Epithelial cell of proximal tubule (primary cell): ENCODE measurements around the gene AK5. TPM values are rescaled to one million over a fixed set of nuclear protein-coding genes. Genes with fewer than 3 reads are reported as not detected.

Source experiments
- DNase-seq: peaks from one replicate; pipeline ENCODE4 v3.0.0-alpha.2; 2011; ENCODE audit warnings: low read depth
- H3K4me3 ChIP-seq: 2 replicates; pipeline ENCODE4 v1.5.1; 2011; ENCODE audit warnings: low read depth, mild to moderate bottlenecking, low read length
- total RNA-seq: library from RNA; depleted of rRNA; stranded (reverse); fragments of >200 nt; gene quantifications from 2 replicates; pipeline ENCODE4 v1.2.3, GENCODE V29; 2015
- TF ChIP-seq, protein P1 (sequence below): conservative IDR thresholded peaks from 2 replicates; pipeline ENCODE4 v1.5.1; 2012; ENCODE audit warnings: low read depth, mild to moderate bottlenecking, low read length

The AK5 gene
- total RNA-seq, 1 donor from 2014 or later: 25.0 TPM

GRCh38 chr1:77392486-77392885, 110.7 kb downstream of the AK5 start:
- no peak for DNase-seq
- TF ChIP-seq, protein P1, sequence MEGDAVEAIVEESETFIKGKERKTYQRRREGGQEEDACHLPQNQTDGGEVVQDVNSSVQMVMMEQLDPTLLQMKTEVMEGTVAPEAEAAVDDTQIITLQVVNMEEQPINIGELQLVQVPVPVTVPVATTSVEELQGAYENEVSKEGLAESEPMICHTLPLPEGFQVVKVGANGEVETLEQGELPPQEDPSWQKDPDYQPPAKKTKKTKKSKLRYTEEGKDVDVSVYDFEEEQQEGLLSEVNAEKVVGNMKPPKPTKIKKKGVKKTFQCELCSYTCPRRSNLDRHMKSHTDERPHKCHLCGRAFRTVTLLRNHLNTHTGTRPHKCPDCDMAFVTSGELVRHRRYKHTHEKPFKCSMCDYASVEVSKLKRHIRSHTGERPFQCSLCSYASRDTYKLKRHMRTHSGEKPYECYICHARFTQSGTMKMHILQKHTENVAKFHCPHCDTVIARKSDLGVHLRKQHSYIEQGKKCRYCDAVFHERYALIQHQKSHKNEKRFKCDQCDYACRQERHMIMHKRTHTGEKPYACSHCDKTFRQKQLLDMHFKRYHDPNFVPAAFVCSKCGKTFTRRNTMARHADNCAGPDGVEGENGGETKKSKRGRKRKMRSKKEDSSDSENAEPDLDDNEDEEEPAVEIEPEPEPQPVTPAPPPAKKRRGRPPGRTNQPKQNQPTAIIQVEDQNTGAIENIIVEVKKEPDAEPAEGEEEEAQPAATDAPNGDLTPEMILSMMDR: no peak
- no peak overlapping the region for H3K4me3 ChIP-seq

DNA sequence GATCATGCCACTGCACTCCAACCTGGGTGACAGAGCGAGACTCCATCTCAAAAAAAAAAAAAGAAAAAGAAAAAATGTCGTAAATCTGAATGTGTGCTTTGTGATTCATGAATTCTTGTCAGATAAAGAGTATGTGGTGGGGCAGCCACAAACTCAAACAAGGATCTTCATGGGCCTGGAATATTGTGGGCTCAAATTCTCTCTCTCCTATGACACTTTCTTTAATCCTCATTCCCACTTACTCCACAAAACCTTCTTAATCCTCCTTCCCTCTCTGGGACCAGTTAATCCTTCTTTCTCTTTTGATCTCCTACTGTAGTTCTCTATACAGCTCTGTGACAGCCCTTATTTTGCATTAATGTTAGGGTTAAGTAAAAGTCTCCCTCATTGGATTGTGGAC, 112.3 kb downstream of the AK5 start:
- TF ChIP-seq, protein P1: no peak
- DNase-seq: no peak
- no peak overlapping the region for H3K4me3 ChIP-seq

DNA sequence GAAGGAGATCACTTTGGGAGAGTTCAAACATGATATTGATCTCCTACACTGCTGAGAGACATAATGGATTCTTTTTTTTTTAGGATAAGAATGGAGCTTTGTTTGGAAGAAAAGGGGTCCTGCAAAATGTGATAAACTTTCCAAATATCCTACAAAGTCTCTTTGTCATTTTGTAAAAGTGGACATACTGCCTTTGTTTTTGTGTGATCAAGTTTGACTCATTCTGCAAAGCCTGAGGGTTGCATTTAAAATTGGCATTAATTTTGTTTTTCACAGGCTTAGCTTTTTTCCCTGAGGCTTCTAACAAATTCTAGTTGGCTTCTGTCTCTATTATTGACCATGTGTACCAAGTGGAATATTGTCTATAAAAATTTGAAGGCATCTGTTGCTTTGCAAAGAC, 113.2 kb downstream of the AK5 start:
- TF ChIP-seq, protein P1: no peak
- DNase-seq: no peak
- no peak overlapping the region for H3K4me3 ChIP-seq

- TF ChIP-seq, protein P1: no peak
- DNase-seq: no peak
- H3K4me3 ChIP-seq: no peak overlapping the region
Observed at GRCh38 chr1:77398152-77398551, 116.3 kb downstream of the AK5 start.

DNA sequence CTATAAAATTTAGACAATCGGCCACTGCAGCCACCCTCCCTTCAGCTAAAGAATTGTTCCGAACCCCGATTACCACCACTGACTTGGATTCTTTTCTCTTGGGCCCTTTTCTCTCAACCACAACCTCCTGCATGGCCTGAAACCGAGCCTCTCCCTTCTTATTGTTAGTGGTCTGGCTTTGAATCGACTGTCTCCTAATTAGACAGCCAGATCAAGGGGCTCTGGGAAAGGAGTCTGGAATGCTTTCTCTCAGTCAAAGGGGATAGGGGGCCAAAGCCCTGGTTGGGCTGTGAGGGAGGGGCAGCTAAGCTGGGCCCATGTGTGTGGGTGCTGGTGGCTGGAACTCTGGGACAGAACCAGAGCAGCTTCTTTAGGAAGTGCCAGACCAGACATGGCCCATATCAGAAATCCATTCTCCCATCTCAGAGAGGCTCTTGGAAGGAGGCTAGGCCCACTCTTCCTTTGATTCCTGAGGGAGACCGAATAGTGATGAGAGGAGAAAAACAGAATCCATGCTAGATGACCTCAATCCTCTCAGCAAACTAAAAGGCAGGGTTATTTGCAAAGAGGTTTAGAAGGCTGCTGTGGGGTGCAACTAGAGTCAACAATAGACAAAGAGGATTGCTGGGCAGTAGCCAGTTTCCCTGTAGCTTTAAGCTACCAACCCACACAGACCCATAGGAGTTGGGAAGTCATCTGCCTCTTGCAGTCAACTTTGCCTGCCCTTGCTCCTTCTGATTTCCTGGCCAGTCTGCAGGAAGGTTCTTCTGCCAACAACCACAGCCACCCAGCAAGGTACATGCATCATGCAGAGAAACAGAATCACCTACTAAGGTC, 117.6 kb downstream of the AK5 start:
- no peak overlapping the region for H3K4me3 ChIP-seq
- TF ChIP-seq, protein P1: no peak
- no peak for DNase-seq

GRCh38 chr1:77400781-77401180, 119.0 kb downstream of the AK5 start:
- no peak for DNase-seq
- TF ChIP-seq, protein P1: no peak

DNA sequence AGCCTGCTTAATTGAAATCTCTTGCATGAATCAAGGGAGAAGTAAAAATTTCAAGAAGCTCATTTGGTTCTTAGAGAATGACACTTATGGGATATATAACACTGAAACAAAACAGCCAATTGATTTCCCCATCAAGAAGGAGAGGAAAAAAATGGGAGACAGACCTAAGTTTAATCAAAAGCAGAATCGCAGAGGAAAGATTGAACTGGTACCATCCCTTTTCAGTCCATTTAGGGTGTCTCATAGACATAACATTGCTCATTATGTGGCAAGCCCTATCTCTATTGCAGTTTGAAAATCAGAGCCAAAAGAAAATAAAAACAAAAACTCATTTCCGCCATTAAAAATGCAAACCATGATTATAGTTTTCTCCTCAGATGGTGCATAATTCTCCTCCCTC, 119.6 kb downstream of the AK5 start:
- no peak for DNase-seq
- H3K4me3 ChIP-seq: no peak overlapping the region
- TF ChIP-seq, protein P1: no peak

More at GRCh38 chr1:77400781-77401180, 119.0 kb downstream of the AK5 start:
- H3K4me3 ChIP-seq: no peak overlapping the region
